Loucy (cell line): ENCODE measurements around the gene YIF1A.

ENCODE experiments used
- CTCF ChIP-seq: fragments of 200-600 bp; sonication (generic); conservative IDR thresholded peaks from 2 replicates; pipeline ENCODE4 v1.5.1; 2014; ENCODE audit warnings: mild to moderate bottlenecking, antibody characterized with exemption, low read length
- EZH2phosphoT487 ChIP-seq: fragments of 200-600 bp; IDR thresholded peaks from 2 replicates; pipeline ENCODE4 v1.6.1; 2018; ENCODE audit warnings: antibody characterized with exemption, mild to moderate bottlenecking, moderate library complexity, borderline replicate concordance

DNA sequence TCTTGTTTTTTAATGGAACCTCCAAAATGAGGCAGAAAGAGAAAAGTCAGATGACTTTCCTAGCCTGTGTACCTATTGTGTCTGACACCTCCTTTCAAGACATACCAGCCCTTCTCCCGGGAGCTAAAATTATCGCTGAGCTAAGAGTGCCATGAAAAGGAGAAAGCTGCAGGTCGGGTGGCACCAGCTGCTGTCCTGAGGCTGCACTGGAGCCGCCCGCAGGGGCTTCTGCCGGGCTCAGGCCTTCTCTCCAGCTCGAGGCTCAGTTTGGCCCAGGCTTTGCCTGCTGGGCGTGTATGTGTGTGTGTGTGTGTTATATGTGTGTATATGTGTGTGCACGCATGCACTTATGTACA lies 48.2 kb downstream of the YIF1A start:
- no peak for TF ChIP-seq EZH2phosphoT487
- no peak for TF ChIP-seq CTCF
